A375 (cell line): ENCODE measurements around the gene SEC31A. TPM values are rescaled to one million over a fixed set of nuclear protein-coding genes. Genes with fewer than 3 reads are reported as not detected.

Source experiments
- total RNA-seq: library from RNA; depleted of rRNA; stranded (reverse); fragments of >200 nt; shearing (Covaris generic); gene quantifications from 2 replicates; pipeline ENCODE4 v1.2.3, GENCODE V29; 2014; rRNA removed

The SEC31A gene, protein sequence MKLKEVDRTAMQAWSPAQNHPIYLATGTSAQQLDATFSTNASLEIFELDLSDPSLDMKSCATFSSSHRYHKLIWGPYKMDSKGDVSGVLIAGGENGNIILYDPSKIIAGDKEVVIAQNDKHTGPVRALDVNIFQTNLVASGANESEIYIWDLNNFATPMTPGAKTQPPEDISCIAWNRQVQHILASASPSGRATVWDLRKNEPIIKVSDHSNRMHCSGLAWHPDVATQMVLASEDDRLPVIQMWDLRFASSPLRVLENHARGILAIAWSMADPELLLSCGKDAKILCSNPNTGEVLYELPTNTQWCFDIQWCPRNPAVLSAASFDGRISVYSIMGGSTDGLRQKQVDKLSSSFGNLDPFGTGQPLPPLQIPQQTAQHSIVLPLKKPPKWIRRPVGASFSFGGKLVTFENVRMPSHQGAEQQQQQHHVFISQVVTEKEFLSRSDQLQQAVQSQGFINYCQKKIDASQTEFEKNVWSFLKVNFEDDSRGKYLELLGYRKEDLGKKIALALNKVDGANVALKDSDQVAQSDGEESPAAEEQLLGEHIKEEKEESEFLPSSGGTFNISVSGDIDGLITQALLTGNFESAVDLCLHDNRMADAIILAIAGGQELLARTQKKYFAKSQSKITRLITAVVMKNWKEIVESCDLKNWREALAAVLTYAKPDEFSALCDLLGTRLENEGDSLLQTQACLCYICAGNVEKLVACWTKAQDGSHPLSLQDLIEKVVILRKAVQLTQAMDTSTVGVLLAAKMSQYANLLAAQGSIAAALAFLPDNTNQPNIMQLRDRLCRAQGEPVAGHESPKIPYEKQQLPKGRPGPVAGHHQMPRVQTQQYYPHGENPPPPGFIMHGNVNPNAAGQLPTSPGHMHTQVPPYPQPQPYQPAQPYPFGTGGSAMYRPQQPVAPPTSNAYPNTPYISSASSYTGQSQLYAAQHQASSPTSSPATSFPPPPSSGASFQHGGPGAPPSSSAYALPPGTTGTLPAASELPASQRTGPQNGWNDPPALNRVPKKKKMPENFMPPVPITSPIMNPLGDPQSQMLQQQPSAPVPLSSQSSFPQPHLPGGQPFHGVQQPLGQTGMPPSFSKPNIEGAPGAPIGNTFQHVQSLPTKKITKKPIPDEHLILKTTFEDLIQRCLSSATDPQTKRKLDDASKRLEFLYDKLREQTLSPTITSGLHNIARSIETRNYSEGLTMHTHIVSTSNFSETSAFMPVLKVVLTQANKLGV
- total RNA-seq: 96.9 and 101 TPM in 2 replicates

GRCh38 chr4:82890901-82891706 is at the start of gene SEC31A:
SEC31A (minus strand) TSS chr4:82891153; CDS start chr4:82881936, 9,217 bp downstream.

DNA sequence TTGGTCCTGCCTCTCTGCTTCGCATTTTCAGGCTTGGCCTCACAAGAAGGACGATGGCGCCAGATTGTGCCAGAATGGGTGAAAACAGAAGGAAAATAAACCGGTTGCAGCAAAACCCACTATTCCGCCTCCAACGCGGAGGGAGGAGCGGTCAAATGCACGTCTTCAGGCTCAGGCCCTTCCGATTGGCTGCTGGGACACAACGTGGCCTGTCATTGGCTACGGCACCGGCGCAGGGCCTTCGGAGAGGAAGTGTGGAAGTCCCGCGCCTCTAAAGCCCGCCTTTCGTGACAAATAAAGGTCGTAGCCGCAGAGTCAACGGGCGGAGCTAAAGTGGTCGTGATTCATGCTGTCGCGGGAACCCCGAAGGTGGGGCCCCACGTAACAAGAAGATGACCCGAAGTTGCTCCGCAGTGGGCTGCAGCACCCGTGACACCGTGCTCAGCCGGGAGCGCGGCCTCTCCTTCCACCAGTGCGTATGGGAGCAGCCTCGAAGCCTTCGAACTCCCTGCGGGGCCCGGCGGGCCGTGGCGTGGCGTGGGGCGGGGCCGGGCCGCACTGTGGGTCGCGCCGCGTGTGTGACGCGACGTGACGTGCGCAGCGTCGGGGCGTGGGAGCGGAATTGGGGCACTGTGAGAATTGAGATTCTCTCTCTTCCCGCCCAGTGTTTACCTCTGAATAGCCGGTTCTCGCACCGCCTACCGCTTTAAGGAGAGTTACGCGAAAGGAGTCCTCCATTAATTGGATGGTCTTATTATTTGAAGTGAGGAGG is 9.6 kb upstream of the SEC31A start, which contains the start of gene THAP9:
THAP9 (plus strand) TSS at position 325 of the 772 bp plus-strand sequence; CDS start at position 393, 68 bp downstream.

GRCh38 chr4:82798168-82799005 is 92.6 kb downstream of the SEC31A start, which contains the start of gene SCD5:
SCD5 (minus strand) TSS chr4:82798796; CDS start chr4:82798537, 259 bp downstream.

Other genes with a start within 250 kb of the SEC31A start
- gene SCD5, start 92.4 kb downstream of the SEC31A start, total RNA-seq: 3.0 and 4.3 TPM in 2 replicates
- gene THAP9, start 9.6 kb upstream of the SEC31A start, total RNA-seq: 2.7 and 6.0 TPM in 2 replicates
- 12.0 and 15.2 TPM in 2 replicates for gene LIN54, start 119.7 kb upstream of the SEC31A start, total RNA-seq
- 40.0 and 42.7 TPM in 2 replicates for gene COPS4, start 144.0 kb upstream of the SEC31A start, total RNA-seq
- gene PLAC8, start 223.6 kb upstream of the SEC31A start, total RNA-seq: 6.5 and 7.5 TPM in 2 replicates